Adipocyte (in vitro differentiated cells): ENCODE data around the gene MEF2D.
A peak's percentile ranks its signal among the peaks of the same experiment; 100 is the strongest.

Experiments
- DNase-seq: peaks from one replicate; pipeline ENCODE4 v3.0.0-alpha.2; 2015; ENCODE audit warnings: low read depth
- H3K27me3 ChIP-seq: replicated peaks from 2 replicates; pipeline ENCODE4 v1.7.0; 2013; ENCODE audit warnings: mild to moderate bottlenecking, low read length, moderate library complexity; ENCODE audit not compliant: control insufficient read depth, insufficient read depth
- H3K36me3 ChIP-seq: 2 replicates; pipeline ENCODE4 v1.7.0; 2013; ENCODE audit warnings: low read length, mild to moderate bottlenecking, moderate library complexity; ENCODE audit not compliant: control insufficient read depth, insufficient read depth, severe bottlenecking
- H3K4me1 ChIP-seq: 2 replicates; pipeline ENCODE4 v1.7.0; 2013; ENCODE audit warnings: mild to moderate bottlenecking, low read length, moderate library complexity; ENCODE audit not compliant: control insufficient read depth, insufficient read depth
- H3K4me3 ChIP-seq: 2 replicates; pipeline ENCODE4 v1.7.0; 2013; ENCODE audit warnings: mild to moderate bottlenecking, low read length, moderate library complexity
- H3K9ac ChIP-seq: 2 replicates; pipeline ENCODE4 v1.7.0; 2013; ENCODE audit warnings: mild to moderate bottlenecking, low read length, moderate library complexity
- H3K9me3 ChIP-seq: 2 replicates; pipeline ENCODE4 v1.7.0; 2013; ENCODE audit warnings: mild to moderate bottlenecking, low read length, moderate library complexity; ENCODE audit not compliant: control insufficient read depth

Gene MEF2D

DNA sequence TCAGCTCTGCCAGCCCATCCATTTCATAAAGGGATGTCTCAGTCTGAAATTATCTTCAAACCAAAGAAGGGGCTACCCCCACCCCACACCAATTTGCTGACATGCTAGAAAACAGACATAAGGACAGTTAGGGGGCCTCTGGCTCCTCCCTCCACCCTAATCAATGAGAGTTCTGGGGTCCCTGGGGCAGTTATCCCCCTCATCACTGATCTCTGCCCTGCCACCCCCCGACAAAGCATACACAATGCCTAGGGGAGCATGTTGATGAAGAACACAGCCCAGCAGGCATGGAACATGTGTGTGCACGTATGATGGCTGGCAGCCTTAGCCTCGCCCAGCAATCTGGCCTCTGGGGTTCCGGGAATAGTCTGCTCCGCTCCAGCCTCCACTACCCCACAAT, 72.6 kb downstream of the MEF2D start:
- Histone ChIP-seq H3K27me3 (peaks cover 93% of the 10 kb centered on the region), H3K9ac (no peak overlapping the region), H3K4me3 (no peak overlapping the region), H3K36me3 (no peaks in the 10 kb centered on the region), H3K9me3 (no peaks in the 10 kb centered on the region), H3K4me1 (no peaks in the 10 kb centered on the region)
- no peak for DNase-seq

DNA sequence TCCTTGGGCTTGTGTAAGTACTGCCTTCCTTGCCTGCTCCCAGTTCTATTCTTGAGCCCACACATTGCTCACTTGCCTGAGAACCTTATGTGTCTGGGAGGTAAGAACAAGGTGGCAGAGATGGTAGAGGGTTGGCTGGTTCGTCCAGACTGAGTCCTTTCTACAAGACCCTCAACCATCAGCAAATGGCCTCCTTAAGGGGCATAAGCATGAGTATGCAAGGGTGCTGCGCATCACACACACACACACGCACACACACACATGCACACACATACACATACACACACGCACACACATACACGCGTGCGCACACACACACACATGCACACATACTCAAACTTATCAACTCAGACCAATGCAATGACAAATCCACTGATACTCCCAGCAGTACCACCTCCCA, 74.6 kb downstream of the MEF2D start:
- Histone ChIP-seq H3K36me3 (no peaks in the 10 kb centered on the region), H3K4me3 (no peak overlapping the region), H3K9ac (no peak overlapping the region), H3K9me3 (no peaks in the 10 kb centered on the region), H3K27me3 (peaks cover 95% of the 10 kb centered on the region), H3K4me1 (peaks cover 3% of the 10 kb centered on the region)
- DNase-seq, result no peak

DNA sequence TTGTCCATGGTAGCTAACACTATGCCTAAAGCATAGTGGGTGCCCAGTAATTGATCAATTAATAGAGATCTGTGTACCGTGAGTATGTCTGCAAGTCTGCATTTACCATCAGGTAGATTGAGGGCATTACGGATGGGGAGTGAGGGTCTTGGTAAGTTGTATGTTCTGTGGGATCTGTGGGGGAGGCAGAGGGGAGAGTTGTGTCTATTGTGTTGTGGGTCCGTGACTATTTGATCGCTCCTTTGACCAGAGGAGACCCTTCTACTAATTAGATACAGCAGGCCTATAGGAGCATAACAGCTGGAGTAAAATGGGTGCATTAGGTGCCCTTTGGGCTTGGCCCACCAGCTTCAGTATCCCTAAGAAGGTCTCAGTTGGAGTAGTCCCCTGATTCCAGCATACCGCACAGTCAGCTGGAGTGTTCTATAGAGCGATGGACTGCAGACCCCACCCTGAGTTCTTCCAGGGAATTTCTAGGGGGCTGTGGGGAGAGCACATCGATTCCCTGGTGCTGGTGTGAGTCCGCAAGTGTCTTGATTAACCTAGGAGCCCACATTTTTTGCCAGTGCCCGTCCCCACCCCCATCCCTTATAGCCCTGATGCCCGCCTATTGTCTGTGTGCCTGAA, 75.7 kb downstream of the MEF2D start:
- Histone ChIP-seq H3K4me3 (no peak overlapping the region), H3K9ac (no peak overlapping the region), H3K4me1 (peaks cover 4% of the 10 kb centered on the region), H3K27me3 (peaks cover 98% of the 10 kb centered on the region), H3K9me3 (no peaks in the 10 kb centered on the region), H3K36me3 (no peaks in the 10 kb centered on the region)
- no peak for DNase-seq

DNA sequence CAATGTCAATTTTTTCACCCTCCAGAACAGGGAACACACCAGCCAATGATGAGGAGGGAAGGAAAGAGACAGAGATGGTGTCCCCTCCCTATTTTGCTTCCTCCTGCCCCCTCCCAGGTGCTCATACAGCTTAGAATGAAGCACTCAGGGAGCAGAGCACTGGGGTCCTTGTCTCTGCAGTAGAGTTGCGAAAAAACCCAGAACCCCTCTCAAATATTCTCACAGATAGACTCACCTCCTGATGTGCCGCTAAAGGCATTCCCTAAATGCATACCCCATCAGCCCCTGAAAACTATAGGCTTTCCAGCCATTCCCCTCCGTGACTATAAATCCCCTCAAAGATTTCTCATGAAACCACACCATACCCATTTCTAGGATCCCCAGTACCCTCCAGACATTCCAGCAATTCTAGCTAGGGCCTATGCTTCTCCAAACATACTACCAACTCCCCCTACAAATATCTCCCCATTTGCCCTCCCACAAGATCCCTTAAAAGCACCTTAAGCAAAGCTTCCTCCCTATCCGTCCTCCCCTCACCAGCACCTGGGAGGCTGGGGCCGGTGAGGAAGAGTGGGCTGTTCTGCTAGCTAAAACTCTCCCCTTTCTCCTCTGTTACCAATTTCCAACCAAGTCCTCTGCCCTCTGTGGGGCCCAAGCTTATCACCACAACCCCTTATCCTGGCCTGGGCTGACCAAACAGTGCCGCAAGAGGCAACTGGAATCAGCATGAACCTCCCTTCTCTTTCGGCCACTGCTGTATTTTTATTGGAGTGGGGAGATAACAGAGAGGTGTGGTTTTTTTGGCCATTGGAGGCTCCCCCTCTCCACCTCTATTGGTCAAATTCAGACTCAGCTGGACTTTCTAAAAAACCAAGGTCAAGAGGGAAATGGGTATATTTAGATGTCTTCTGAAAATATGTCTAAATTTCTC, 76.9 kb downstream of the MEF2D start:
- DNase-seq, result no peak
- H3K9ac ChIP-seq, result no peak overlapping the region
- no peak overlapping the region for H3K4me3 ChIP-seq
- H3K27me3 ChIP-seq, result peaks cover 98% of the 10 kb centered on the region
- no peaks in the 10 kb centered on the region for H3K36me3 ChIP-seq
- no peaks in the 10 kb centered on the region for H3K9me3 ChIP-seq
- peaks cover 4% of the 10 kb centered on the region for H3K4me1 ChIP-seq

DNA sequence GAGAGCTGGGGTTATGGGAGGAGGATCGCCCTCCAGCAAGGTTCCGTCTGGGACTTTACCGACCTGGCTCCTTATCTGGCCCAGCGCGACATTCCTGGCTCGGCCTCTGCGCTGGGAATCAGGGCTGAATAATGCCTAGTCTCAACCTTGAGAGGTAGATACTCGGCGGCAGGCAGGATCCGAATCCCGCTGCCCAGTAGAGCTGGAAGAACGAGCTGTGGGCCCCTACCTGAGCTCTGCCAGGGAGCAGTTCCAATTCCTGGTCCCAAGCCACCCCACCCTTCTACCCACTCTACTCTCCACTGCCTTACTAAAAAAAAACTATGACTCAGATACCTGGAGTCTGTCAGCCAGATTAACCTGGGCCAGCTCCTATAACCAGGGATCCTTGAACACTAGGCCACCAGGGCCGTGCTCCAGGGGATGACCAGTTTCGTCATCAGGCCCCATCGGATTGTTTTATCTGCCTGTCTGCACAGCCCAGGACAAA, 77.9 kb downstream of the MEF2D start:
- no peak overlapping the region for H3K9ac ChIP-seq

DNA sequence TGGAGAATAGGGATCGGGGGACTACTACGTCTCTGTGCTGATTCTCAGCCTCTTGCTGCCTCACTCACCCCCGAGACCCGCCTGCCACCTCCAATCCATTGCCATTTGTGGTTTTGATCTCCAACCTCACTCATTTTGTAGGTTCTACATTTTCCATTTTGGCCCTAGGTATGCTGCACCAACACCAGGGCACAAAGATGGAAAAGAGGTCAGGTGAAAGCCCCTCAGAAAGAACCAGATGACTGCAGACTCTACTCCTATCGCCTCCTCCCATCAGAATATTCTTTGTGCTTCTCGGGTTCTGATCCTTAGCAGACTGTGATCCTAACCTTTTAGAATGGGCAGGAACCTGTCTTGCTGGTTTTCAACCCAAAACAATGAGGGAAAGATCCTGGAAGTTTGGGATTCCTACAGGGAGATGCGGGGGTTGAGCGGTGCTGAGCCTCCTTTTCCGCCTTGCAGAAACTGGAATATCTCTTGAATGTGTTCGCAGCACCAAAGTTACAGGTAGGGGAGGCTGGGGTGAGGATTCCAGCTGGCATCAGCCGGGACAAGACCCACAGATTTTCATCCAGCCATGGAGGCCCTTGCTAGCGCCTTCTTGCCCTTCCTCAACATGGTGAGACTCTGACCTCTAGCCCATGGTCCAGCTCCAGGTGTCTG, 78.5 kb downstream of the MEF2D start:
- DNase-seq, result no peak
- Histone ChIP-seq H3K4me3 (no peak overlapping the region), H3K4me1 (peaks cover 4% of the 10 kb centered on the region), H3K9me3 (no peaks in the 10 kb centered on the region), H3K36me3 (no peaks in the 10 kb centered on the region), H3K9ac (no peak overlapping the region), H3K27me3 (peaks cover 99% of the 10 kb centered on the region)

More for the DNA sequence above, 77.9 kb downstream of the MEF2D start:
- no peak overlapping the region for H3K4me3 ChIP-seq
- no peaks in the 10 kb centered on the region for H3K9me3 ChIP-seq
- DNase-seq, result no peak
- H3K4me1 ChIP-seq, result peaks cover 4% of the 10 kb centered on the region
- peaks cover 99% of the 10 kb centered on the region for H3K27me3 ChIP-seq
- no peaks in the 10 kb centered on the region for H3K36me3 ChIP-seq

DNA sequence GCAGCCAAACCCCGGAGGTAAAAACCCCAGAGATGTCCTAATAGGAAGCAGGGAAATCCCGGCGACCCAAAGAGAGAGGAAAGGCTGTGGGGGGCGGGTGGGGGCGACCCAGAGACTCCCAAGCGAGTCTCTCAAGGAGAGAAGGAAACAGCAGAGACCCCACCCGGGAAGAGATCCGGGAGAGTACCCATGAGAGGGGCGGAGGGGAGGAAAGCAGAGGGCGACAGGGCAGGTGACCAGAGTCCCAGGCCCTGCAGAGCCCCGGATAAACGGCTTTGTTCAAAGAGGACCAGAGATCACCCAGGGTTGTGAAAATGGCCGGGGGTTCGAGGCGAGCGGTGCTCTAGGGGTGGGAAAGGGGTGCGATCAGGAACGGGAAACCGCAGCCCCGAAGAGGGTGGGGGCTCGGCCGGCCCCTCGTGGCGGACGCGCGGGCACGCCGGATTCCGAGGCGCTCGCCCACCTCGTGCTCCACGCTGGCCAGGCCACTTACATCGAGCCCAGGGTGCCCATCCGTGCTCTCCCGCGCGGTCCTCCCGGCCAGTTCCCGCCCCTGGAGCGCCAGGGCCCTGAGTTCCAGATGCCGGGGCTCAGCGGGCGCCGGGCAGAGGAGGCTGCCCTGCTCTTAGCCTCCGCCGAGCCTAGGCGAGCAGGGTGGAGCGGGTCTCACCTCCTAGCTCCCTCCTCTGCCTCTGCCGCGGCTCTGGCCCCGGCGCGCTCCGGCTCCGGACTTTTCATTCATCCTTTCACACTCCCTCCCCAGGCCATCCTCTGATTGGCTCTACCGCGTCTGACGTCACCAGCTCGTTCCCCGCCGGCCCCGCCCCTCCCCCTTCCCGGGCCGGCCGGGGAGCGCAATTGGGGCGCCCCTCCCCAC, 79.3 kb downstream of the MEF2D start:
- peaks cover 99% of the 10 kb centered on the region for H3K27me3 ChIP-seq
- peaks cover 4% of the 10 kb centered on the region for H3K4me1 ChIP-seq
- no peaks in the 10 kb centered on the region for H3K9me3 ChIP-seq
- no peak overlapping the region for H3K4me3 ChIP-seq
- no peak overlapping the region for H3K9ac ChIP-seq
- DNase-seq, result peak; percentile 74
- no peaks in the 10 kb centered on the region for H3K36me3 ChIP-seq

DNA sequence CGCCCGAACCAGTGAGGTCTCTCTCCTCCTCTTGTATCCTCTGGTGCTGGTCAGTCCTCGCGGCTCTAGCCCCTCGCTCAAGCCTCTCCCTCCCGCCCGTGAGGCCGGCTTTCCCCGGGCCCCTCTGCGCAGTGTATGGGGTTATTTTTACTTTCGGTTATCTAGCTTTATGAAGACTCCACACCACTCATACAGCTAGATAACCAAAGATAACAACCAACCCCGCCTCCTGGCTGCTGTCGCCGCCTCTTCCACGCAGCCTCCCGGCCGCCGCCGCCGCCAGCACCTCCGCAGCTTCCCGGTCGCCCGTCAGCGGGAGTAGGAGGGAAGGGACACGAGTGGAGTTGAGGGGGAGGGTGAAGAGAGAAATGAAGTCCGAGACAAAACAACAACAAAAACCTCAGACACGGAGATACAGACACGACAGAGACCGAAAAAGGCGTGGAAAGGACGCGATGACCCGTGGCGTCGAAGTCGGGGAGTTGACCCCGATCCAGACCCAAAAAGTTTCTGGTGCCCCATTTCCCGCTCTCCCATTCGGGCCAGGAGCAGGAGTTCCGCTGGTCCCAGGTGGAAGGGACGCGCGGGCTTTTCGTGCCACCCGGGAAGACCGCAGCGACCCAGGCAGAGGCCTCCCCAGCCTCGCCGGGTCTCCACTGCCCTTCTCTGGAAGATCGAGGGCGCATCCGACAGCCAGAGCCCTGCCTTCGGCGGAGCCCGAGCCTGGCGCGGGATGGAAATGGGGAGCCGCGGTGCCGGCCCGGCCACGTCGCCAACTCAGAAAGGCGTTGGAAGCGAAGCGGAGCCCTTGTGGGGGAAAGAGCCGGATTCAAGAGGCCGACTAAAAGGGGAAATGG, 80.1 kb downstream of the MEF2D start:
- no peak overlapping the region for H3K4me3 ChIP-seq
- no peak overlapping the region for H3K9ac ChIP-seq
- peaks cover 4% of the 10 kb centered on the region for H3K4me1 ChIP-seq
- H3K27me3 ChIP-seq, result peaks cover 99% of the 10 kb centered on the region
- no peak for DNase-seq
- no peaks in the 10 kb centered on the region for H3K9me3 ChIP-seq
- H3K36me3 ChIP-seq, result no peaks in the 10 kb centered on the region

DNA sequence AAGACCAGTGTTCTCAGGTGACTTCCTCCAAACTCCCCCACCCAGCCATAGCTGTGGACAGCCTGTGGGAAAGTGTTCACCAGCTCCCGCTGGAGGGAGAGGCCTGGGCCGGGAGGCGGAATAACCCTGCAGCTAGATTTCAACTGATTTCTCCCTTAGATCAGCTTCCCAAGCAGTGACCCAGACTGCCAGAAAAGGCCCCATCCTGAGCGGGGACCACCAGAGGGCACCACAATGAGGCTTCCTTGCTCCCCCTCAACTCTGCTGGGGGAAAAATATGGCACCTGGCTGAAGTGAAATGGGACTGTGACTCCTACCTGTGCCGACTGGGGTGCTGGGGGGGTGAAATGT, 80.7 kb downstream of the MEF2D start:
- no peaks in the 10 kb centered on the region for H3K9me3 ChIP-seq
- H3K27me3 ChIP-seq, result peaks cover 99% of the 10 kb centered on the region
- no peak overlapping the region for H3K4me3 ChIP-seq
- H3K4me1 ChIP-seq, result peaks cover 4% of the 10 kb centered on the region
- H3K36me3 ChIP-seq, result no peaks in the 10 kb centered on the region
- no peak overlapping the region for H3K9ac ChIP-seq
- no peak for DNase-seq

DNA sequence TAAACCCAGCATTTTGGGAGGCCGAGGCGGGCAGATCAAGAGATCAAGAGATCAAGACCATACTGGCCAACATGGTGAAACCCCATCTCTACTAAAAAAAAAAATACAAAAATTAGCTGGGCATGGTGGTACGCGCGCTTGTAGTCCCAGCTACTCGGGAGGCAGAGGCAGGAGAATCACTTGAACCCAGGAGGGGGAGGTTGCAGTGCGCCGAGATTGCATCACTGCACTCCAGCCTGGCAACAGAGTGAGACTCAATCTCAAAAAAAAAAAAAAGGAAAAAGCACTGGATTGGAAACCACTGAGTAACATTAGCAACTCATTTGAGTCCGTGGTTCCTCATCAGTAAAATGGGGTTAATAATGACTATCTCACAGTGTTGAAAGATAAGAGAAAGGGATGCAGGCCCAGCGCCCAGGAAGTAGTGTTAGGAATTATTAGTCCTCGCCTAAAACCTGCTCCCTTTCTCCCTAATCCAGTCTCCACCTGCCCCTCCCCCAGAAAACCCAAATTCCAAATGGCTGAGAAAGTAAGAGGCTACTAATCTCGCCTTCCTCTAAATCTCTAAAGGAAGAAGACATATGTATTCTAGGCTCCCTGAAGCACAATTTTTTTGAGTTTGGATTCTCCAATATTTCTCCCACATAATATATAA, 82.0 kb downstream of the MEF2D start:
- Histone ChIP-seq H3K36me3 (no peaks in the 10 kb centered on the region), H3K27me3 (peaks cover 98% of the 10 kb centered on the region), H3K4me1 (peaks cover 4% of the 10 kb centered on the region), H3K4me3 (no peak overlapping the region), H3K9ac (no peak overlapping the region), H3K9me3 (no peaks in the 10 kb centered on the region)
- no peak for DNase-seq
